Stromal cell of bone marrow (primary cell): ENCODE results near the gene CLIP4.
"Not testable (repeated sequence)": the region's sequence is repeated elsewhere in the genome, so short reads cannot be mapped to it uniquely, and the experiment has no call there.

Experiments
- DNase-seq: peaks from one replicate; pipeline ENCODE4 v3.0.0-alpha.2; 2012; ENCODE audit warnings: low read depth

Gene CLIP4, protein sequence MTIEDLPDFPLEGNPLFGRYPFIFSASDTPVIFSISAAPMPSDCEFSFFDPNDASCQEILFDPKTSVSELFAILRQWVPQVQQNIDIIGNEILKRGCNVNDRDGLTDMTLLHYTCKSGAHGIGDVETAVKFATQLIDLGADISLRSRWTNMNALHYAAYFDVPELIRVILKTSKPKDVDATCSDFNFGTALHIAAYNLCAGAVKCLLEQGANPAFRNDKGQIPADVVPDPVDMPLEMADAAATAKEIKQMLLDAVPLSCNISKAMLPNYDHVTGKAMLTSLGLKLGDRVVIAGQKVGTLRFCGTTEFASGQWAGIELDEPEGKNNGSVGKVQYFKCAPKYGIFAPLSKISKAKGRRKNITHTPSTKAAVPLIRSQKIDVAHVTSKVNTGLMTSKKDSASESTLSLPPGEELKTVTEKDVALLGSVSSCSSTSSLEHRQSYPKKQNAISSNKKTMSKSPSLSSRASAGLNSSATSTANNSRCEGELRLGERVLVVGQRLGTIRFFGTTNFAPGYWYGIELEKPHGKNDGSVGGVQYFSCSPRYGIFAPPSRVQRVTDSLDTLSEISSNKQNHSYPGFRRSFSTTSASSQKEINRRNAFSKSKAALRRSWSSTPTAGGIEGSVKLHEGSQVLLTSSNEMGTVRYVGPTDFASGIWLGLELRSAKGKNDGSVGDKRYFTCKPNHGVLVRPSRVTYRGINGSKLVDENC

DNA sequence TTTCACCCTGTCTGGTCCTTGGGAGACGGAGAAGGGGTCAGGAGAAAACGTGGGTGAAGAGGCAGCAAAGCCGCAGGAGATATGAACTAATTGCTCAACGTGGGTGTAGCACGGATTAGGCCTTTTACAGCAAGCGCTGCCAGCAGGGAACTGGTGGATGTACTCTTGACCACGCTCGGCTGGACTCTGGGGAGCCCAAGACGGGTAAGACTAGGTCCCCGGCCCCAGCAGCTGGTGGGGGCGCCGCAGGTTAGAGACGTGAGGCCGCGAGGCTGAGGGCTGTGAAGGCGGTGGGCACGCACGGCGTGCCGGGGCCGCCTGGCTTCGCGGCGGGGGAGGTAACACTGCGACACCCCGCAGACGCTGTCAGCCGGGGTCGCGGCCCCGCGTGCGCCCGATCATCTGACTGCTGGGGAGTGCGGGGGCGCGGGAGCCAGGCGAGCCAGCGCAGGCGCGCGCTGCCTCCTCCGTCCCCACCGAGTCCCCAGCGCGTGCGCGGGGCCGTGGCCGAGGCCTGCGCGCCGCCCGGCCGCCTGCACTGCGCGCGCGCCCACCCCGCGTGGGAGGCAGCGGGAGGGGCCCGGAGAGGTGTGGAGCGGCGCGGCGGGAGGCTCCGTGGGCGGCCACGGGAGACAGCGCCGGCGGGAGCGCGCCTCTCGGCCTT is at the start of gene CLIP4:
Gene CLIP4, plus strand, starts transcription at position 470 of the 664 bp plus-strand sequence. CDS start 5,974 bp downstream, outside the sequence.
- peak; percentile 23 for DNase-seq

DNA sequence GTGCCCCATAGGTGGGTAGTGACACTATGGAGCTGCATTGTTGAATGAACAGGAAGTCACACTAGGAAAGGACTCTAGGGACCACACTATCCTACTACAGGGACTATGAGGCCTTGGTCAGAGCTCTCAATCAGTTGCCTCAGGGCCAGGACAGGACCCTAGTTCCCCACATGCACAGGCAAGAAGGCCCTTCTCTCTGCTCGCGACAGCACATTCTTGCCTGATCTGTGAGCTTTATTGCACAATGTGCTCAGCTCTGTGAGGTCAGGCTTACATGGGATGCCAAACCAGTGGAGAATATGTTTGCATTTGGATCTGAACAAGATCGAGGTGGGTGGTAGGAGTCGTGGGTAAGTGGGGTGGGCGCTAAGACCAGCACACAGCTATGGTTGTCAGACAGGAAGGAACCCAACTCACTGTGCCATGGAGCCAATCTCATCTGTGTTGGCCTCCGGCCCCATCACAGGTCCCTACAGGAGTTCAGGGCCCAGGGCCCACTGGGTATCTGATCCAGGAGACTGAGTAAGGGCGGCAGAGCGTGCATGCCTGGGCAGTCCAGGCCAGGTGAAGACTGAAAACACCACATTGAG is 48.8 kb upstream of the CLIP4 start:
- peak; percentile 36 for DNase-seq

DNA sequence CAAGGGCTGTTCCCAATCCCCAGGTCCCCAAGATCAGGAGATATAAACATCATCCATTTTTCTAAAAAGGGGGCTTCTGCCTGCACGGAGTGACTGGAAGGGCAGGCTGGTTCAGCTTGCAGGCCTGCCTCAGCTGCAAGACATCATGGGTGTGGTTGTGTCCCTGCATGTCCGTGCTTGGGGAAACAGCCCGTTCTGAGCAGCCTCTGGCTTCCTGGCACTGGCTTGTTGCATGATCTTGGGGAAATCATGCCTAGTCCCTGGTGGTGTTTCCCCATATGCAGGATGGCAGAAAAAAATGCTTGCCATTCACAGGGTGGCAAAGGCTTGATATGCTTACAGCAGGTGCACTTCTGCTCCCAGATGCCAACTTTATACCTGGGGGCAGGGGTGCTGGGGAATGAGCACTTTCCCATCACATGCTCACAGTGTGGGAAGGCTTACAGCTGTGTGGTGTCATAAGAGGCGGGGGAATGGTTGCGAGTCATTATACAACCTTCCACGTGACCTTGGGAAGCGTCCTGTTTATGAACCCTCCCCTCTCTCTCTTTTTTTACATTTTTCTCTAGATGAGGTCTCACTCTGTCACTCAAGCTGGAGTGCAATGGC is 48.1 kb upstream of the CLIP4 start:
- no peak for DNase-seq

DNA sequence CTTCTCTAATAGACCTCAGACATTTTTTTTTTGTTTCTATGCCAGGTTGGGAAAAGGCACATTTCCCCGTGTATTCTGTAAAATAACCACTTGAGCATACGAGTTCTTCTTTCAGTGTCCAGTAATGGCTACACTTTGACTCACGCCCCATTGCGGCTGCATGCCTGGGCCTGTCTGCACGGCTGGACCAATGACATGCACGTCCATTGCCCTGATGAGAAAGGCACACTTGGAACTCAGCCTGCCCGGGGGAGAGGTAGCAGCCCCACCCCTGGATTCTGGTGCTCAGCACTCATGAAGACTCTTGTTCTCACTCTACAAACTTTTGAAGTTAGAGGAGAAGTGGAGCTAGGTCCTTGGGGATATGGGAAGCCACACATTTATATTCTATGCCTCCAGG is 46.7 kb upstream of the CLIP4 start:
- no peak for DNase-seq

DNA sequence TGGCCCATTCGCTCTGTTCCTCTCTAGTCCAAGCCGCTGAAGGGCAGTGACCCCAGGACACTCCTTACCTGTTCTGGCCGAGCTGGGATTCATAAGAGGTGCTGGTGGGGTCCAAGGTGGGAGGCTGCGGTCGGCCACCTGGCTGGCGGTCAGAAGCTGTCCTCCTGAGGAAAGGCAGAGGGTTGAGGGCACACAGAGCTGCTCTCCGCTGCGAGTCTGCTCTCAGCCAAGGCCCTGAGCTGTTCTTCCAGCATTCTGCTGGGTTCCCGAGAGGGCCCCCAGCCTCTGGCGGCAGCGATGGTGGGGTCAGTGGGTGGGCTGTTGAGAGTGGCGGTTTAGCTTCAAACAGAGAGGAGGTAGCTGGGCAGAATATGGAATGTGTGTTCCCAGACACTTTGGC is 44.7 kb upstream of the CLIP4 start:
- DNase-seq, result no peak

DNA sequence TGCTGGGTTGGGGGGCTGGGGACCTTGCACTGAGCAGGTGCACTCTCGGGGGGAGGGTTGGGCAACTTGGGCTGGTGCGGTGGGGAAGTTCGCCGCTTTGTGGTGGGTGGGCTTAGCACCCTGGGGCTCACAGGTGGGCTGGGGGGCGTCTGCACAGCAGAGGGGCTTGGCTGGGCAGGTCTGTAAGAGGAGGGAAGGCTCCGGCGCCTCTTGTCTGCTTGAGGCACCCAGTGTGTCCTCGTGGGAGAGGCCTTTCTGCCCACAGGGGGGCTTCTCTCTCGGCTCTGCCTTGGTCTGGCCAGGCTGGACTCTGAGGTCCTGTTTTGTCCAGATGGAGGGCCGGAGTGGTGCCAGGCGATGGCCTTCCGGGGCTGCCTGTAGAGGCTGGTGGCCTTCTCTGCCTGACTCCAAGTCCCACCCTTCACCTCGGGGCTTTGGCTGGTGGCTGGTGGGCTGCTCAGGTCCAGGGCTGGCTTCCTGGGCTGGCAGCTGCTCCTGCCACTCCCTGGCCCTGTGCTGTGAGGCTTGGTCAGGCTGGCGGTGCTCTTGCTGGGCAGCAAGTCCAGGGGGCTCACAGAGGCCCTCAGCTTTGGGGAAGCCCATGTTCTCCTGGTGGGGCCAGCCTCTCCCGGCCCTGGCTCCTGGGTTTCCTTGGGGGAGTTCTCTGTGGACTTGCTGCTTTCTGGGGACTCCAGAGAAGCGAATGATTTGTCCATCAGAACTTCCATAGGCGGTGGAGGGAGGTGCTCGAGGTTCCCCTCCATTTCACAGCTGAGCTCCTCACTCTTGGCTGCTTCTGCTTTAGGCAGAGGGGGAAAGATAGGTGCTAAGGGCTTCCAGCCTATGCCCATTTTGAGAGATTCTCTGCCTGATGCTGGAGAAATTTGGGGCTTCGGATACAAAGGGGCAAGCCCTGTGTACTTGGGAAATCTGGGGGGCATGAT is 43.9 kb upstream of the CLIP4 start:
- DNase-seq, result no peak

DNA sequence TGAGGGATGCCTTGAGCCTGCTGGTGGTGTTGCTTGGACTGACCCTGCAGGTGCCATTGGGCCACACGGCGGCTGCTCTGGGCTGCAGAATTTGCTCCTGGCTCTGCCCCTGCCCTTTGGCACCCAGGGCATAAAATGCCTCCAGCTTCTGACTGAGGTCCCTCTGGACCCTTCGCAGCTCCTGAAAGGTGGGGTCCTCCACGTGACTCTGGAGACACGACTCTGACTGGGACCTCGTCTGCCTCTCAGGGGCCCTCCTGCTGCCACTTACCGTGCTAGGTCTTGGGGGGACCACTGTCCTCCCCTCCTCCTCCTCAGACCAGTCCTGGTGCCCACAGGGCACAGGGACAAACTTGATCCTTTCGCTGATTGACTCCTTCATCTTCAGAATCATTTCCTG is 43.0 kb upstream of the CLIP4 start:
- DNase-seq, result no peak

DNA sequence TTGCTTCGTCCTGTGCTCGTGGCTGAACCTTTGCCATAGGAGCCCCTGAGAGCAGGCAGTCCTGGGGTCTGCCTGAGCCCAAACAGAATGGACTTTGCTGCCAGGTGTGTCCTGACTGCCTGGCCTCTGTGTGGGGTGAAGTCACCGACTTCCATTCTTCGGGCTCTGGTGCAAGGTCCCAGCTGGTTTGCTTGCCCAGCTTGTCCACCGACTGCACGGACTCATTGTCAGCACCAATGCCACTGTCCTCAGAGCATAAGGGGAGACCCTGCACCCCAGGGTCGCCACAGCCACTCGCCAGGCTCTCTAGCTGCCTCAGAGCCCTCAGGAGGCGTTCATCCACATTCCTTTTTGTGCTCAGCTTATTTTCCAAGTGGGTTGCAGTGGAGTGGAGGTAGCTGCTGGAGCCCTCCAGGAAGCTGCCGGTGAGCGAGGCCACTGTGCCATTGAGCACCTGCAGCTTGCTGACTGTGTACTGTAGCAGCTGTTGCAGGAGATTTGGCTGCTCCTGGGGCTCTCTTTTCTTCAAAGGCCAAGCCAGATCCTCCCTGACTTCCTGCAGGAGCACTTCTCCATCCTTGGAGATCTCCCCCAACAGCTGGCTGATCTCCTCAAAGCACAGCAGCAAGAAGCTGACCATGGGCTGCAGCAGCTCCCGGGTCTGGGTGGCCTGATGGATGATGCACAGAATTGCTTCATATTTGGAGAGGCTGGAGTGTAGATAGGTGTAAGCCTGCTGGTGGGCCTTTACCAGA is 42.1 kb upstream of the CLIP4 start:
- no peak for DNase-seq

DNA sequence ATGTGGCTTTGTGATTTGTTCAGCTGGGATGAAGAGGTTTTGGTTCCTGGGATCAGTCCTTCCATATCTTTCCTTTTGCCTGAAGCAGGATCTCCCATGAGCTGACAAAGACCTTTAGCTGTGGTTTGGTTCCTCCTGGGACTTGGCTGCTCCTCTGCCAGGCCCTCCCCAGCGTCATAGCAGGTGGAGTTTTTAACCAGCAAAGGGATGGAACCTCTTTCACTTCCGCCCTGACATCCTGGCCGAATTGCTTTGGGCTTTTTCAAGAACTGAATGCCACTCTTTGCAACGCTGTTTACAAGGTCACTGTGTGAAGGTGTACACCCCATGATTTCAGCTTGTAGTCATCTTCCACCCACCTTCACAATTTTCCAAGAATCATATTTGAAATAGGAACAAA is 41.3 kb upstream of the CLIP4 start:
- DNase-seq, result no peak

DNA sequence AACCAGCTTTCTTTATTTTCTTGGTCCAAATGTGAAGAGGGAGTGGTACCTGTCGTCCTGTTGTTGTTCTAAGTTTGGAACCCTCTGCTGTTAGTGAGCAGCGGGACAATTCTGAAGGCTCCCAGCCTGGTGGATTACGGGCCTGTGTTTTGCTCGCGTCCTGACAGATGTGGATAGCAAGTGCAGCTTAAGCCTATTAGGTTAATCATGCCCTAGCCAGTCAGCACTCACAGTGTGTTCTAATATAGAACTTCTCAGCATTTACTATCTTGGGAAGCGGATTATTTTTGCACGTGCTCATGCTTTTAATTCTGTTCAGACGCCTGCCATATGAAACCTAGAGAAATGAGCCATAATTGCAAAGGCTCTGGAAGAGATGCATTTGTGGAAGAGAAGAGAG is 40.8 kb upstream of the CLIP4 start, which contains the start of gene PCARE:
Gene PCARE, minus strand, starts transcription at position 113 of the 400 bp plus-strand sequence. CDS start 262 bp downstream, outside the sequence.
- DNase-seq, result no peak

DNA sequence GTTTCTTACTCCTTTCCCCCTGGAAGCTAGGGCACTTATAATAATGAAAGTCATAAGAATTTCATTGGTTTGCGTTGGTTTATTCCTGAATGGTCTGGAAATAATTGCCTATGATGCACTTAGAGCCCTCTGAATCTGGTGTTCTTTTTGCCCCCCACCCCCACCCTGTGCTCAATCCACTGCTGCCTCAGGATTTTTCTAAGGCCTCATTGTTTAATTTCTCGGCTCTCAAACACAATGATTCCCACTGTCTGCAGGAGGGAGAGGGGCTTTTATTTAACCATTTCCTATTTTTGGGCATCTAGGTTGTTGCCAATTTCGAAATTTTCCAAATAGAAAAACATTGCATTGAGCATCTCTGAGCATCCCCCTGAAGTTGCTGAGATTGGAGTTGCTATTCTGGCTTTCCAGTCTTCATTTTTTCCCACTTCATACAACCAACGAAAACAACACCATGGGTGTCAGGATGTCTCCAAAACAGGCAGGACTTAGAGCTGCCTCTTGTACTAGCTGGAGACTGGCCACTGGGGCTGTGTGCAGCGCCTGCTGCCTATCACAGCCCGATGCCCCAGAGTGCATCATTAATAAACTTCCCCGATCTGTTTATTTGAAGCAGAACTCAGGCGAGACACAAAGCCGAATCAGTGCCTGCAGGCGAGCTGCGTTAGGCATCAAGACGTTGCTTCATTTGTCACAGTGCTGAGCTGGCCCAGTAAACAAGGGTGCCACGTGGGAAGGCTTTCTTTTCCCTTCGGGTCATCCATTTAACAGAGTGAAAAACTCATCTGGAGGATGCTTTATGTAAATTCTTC is 39.1 kb upstream of the CLIP4 start:
- no peak for DNase-seq

DNA sequence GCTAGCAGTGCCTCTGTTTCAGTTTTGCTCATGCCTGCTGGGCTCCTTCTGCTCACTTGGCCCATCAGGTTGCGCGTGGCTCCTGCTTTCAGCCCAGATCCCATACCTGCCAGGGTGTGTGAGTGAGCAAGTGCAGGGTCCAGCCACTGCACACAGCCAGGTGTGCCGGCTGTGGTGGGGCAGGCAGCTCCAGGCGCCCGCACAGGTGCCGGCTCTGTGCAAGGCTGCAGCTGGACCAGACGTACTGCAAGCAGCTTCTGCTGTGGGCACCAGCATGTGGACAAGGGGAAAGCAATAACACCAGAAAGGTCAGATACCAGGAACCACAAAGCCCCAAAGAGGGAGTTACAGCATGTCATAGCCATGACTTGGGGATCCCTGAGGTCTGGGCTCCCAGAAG is 35.3 kb upstream of the CLIP4 start:
- no peak for DNase-seq

DNA sequence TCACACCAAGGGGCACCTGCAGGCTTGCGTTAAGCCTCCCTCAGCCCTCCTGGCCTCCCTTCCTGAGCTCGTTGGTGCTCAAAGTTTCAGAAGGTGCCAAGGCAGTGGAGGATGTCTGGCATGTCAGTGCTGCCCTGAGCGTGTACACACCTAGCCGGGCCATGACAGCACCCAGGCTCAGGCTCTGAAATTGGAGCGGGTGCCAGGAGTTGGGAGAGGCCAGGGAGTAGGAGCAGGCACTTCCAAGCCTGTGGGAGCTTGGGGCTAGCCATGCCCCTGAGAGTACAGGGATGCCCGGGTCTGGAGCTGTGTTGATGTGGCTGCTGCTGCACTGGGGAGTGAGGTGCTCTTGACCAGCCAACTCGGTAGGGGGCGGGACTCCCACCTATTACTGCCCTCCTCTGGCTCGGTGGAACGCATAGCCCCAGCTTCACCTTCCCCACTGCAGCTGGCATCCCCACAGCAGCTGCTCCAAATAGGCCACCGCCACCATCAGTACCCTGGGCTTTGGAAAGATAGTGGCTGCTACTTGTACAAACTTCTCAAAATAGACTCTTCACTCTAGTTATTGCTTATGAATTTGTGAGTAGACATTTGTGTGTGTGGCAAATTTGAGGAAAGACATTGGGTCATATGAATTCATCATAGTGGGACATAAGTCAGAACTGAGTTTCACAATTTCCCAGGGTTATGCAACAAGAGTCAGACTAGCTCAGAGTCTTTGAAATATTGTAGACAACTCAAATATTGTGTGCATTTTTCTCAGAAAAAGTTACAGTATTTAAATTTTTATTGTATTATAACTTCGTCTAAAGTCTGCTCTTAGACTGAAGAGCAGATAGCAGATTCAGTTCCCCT is 34.1 kb upstream of the CLIP4 start:
- peak; percentile 26 for DNase-seq

DNA sequence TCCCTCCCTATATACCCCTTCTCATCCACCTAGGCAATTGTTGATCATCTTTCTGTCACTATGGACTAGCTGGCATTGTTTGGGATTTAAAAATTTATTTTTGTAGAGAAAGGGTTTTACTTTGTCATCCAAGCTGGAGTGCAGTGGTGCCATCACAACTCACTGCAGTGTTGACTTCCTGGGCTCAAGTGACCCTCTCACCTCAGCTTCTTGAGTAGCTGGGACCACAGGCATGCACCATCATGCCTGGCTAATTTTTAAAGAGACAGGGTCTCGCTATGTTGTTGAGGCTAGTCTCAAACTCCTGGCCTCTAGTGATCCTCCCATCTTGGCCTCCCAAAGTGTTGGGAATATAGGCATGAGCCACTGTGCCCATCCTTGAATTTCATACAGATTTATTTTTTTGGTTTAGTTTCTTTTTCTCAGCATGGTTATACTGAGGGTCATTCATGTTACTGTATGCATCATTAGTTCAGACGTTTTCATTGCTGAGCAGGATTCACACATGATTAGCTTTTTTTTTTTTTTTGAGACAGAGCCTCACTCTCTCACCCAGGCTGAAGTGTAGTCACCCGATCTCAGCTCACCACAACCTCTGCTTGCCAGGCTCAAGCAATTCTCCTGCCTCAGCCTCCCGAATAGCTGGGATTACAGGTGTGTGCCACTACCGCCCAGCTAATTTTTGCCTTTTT is 32.3 kb upstream of the CLIP4 start:
- no peak for DNase-seq

DNA sequence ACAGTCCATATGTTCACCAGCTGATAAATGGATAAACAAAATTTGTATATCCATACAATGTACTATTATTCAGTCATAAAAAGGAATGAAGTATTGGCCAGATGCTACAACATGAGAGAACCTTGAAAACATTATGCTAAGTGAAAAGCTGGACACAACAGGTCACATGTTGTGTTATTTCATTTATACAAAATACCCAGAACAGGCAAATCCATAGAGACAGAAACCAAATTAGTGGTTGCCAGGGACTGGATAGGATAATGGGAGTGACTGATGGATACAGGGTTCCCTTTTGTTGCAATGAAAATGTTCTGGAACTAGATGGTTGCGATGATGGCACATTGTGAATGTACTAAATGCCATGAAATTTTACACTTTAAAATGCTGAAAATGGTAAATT is 30.7 kb upstream of the CLIP4 start:
- no peak for DNase-seq

DNA sequence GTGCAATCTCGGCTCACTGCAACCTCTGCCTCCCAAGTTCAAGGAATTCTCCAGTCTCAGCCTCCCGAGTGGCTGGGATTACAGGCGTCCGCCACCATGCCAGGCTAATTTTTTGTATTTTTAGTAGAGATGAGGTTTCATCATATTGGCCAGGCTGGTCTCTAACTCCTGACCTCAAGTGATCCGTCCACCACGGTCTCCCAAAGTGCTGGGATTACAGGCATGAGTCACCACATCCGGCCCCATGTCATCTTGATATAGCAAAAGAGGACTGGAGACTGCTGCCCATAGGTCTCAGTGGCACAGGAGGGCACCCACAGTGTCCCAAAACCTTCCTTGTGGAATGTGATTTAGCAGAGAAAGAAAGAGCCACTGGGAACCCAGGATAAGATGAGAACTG is 24.9 kb upstream of the CLIP4 start:
- DNase-seq, result not testable (repeated sequence)

DNA sequence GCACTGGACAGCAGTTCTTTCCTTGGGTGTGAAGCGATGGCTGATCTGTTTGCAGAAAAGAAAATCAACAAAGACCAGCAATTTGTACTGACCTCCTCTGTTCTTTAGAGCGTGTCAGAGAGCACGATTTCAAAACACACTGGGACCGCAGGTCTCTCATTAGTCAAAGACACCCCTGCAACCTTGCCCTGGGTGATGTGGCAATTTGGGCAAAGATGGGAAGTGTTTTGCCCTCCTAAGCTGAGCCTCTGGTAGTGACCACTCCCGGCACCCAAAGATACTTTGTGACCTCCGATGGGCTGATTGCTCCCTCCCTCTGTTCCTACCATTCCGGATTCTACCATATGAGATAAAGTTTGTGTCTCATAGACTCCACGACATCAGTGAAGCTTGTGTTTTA is 18.2 kb upstream of the CLIP4 start:
- DNase-seq, result no peak

DNA sequence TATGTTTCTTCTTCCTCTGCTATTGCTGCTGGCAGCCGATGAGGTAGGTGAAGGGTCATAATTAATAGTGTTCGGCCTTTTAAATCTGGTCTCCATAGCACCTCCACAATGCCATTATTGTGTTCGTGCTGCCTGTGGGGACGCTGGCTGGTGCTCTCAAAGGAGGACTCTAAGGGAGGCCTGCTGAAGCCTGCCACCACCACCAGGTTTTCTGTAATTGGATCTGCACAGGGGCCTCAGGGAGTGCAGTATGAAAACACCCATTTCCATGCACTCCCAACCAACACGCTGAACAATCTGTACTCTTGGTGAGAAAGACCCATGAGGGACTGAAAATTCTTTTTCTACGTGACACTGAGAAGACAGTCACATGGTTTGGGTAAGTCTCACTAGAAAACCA is 17.6 kb upstream of the CLIP4 start:
- no peak for DNase-seq
